ENCODE results near the gene ABHD6. TPM values are rescaled to one million over a fixed set of nuclear protein-coding genes. Genes with fewer than 3 reads are reported as not detected.
A peak's percentile ranks its signal among the peaks of the same experiment; 100 is the strongest.
"Not testable (repeated sequence)": the region's sequence is repeated elsewhere in the genome, so short reads cannot be mapped to it uniquely, and the experiment has no call there.

Gene ABHD6
- total RNA-seq, result 5.9 and 9.0 TPM in 2 replicates

GRCh38 chr3:58237238-58237940 lies at the start of gene ABHD6:
ABHD6 (plus strand) TSS chr3:58237792; CDS start chr3:58256587, 18,795 bp downstream.
- DNase-seq (ENCODE audit: low read depth, low spot score), result no peak

GRCh38 chr3:58188173-58188564 lies 49.4 kb upstream of the ABHD6 start:
- no peak for DNase-seq (ENCODE audit: low read depth, low spot score)

DNA sequence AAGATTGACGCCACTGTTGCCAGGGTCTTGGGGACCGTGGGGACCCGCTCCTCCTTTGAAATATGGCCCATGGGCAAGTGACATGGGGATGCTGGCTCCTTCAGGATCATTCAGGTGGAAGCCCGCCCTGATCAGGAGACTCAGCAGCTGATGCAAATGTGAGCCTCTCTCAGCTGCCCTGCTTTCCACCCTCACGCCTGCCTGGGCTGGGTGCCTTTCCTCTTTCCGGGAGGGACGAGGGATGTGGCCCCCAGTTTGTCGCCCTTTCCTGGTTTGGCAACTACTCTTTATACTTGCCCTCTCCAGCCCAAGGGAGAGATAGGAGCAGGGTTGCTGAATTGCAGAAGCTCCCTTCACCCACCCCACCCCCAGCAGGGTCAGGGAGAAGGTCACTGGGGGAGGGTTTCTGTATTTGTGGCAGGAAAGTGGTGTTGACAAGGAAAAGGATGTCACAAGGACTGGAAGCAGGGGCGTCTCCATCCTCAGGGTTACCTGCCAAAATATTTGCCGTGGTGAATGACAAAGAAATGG lies 48.6 kb upstream of the ABHD6 start:
- DNase-seq (ENCODE audit: low read depth, low spot score), result no peak

DNA sequence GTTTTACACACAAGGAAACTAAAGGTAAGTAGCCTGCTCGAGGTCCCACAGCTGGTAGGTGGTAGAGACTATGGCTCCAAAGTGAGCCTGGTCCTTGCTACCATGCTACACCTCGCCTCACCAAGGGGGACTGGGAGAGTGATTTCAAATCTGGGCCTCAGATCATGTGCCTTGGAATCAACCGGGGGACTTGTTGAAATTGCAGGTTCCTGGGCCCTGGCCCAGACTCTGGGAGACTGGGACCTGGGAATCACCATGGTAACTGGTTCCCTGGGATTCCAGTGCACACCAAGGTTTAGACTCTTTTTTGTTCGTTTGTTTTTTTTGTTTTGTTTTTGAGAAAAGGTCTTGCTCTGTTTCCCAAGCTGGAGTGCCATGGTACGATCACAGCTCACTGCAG lies 47.9 kb upstream of the ABHD6 start:
- DNase-seq (ENCODE audit: low read depth, low spot score), result no peak

GRCh38 chr3:58190291-58190690 lies 47.3 kb upstream of the ABHD6 start:
- no peak for DNase-seq (ENCODE audit: low read depth, low spot score)

GRCh38 chr3:58190882-58191281 lies 46.7 kb upstream of the ABHD6 start:
- no peak for DNase-seq (ENCODE audit: low read depth, low spot score)

GRCh38 chr3:58191361-58191991 lies 46.1 kb upstream of the ABHD6 start:
- DNase-seq (ENCODE audit: low read depth, low spot score), result no peak

- DNase-seq (ENCODE audit: low read depth, low spot score), result no peak
Observed at GRCh38 chr3:58192069-58192468, 45.5 kb upstream of the ABHD6 start.

GRCh38 chr3:58193682-58194407 lies 43.7 kb upstream of the ABHD6 start:
- DNase-seq (ENCODE audit: low read depth, low spot score), result no peak

DNA sequence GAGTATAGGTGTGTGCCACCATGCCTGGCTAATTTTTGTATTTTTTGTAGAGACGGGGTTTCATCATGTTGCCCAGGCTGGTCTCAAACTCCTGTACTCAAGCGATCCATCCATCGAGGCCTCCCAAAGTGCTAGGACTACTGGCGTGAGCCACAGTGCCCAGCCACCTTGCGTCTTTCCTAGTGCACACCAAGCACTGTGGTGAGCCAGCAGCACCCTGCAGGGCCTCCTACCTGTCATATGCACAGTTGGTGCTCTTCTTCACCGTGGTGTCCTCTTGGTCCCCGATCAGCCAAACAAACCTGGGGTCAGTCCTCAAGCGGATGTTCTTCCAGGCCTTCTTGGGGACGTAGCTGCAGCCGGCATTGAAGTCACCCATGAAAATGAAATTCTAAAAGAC lies 40.0 kb upstream of the ABHD6 start:
- DNase-seq (ENCODE audit: low read depth, low spot score), result no peak

GRCh38 chr3:58198362-58198761 lies 39.2 kb upstream of the ABHD6 start:
- DNase-seq (ENCODE audit: low read depth, low spot score), result no peak

DNA sequence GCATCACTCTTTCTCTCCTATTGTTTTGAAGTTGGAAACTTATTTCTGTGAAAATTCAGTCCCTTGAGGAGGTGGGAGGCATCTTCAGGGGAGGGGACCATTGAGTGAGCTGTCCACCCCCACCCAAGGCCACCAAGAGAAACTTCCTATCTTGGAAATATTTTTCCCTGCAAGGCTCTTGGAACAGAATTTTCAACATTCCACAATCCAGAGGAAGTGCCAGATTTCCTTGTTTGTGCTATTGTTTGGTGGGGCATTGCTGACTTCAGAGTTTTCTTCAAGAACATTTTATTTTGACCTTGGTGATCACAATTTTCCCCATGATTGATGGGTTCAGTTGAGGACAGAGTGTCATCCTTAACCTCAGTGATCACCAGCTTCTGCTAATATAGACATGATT lies 38.8 kb upstream of the ABHD6 start:
- DNase-seq (ENCODE audit: low read depth, low spot score), result peak; percentile 74

DNA sequence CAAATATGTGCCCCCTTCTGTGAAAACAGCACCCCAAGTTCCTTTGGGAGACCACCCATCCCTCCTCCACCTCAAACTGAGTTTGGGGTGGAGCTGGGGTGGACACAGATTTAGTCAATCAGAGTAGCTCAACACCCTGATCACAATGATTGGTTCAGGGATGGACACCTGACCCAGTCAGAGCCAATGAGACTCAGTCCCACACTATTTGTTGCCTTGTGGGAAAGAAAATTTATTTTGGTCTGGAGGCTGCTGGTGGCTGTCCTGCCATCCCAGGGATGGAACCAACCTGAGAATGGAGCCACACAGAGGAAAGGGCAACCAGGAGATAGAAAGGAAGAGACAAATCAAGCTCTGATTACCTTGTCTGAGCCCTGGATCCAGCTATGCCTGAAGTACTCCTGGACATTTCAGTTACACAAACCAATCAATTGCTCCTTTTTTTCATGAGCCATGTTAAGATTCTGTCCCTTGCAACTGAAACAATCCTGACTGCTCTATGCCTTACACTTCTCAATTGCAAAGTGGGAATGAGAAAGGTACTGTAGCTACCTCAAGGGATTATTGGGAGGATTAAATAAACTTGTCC lies 37.4 kb upstream of the ABHD6 start:
- no peak for DNase-seq (ENCODE audit: low read depth, low spot score)

- DNase-seq (ENCODE audit: low read depth, low spot score), result no peak
Observed at GRCh38 chr3:58200846-58201355, 36.7 kb upstream of the ABHD6 start.

GRCh38 chr3:58201451-58201850 lies 36.1 kb upstream of the ABHD6 start:
- DNase-seq (ENCODE audit: low read depth, low spot score), result not testable (repeated sequence)

DNA sequence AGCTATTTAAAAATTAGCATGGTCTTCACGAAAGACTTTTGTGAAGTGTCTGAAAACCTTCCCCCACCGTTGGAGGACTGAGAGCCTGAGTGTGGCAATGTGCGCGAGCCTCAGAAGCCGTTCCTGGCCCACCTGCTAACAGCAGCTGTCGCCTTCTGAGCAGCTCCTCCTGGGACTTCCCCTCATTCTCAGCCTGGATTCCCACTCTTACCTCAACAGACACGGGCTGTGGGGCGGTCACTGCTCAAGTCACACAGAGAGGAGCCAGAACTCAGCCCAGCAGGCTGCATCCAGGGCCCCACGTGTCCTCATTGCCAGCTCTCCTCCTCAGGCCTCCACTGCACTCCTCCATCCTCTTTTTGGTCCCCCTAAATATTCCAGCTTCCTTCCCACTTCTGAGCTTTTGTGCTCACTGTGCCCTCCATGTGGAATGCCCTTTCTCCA lies 34.7 kb upstream of the ABHD6 start:
- no peak for DNase-seq (ENCODE audit: low read depth, low spot score)

DNA sequence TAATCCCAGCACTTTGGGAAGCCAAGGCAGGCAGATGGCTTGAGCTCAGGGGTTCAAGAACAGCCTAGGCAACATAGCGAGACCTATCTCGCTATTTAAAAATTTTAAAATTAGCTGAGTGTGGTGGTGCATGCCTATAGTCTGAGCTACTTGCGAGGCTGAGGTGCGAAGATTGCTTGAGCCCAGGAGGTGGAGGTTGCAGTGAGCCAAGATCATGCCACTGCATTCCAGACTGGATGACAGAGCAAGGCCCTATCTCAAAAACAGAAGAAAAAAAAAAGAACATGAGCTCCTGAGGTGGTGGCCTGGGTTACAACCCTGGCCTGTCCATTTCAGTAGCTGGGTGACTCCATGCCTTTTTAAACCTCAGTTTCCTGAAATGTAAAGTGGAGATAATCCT lies 34.1 kb upstream of the ABHD6 start:
- DNase-seq (ENCODE audit: low read depth, low spot score), result no peak

DNA sequence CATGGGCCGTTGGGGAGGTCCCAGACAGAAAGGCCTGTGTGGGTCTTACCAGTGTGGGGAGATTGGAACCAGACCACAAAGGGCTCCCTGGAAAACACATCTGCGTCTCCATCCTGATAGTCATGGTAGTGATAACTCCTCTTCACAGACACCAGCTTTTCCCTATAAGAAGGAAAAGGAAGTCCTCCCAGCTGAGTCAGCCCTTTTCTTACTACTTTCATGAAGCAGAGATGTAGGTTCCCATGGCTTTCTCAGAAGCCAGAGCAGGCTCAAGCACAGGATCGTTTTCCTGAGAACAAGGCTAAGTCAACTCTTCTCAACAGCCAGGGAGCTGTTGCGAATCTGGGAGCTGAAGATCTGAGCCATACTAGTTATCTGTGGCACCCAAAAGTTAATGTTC lies 32.9 kb upstream of the ABHD6 start:
- no peak for DNase-seq (ENCODE audit: low read depth, low spot score)

GRCh38 chr3:58205981-58206380 lies 31.6 kb upstream of the ABHD6 start:
- DNase-seq (ENCODE audit: low read depth, low spot score), result no peak

- no peak for DNase-seq (ENCODE audit: low read depth, low spot score)
Observed at GRCh38 chr3:58206406-58207011, 31.1 kb upstream of the ABHD6 start.

DNA sequence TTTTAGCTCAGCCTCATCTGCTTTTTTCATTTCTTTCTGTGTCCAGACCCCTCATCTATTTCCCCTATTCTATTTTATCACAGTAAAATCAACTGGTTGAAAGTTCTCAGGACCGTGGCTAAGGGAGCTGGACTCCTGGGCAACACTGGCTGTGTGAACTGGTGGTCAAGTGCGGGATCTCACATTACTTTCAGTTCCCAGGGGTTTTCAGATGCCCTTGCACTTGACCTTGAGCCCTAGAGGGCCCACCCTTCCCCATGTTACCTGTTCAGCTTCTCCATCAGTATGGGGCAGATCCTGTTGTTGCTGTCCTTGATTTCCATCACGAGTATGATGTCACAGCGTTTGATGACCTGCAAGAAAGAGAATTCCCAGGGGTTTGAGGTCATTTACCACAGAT lies 29.6 kb upstream of the ABHD6 start:
- DNase-seq (ENCODE audit: low read depth, low spot score), result no peak
